ENCODE data around the gene PTPRN2. TPM values are rescaled to one million over a fixed set of nuclear protein-coding genes. Genes with fewer than 3 reads are reported as not detected.

Gene PTPRN2
- total RNA-seq, 1 donor from 2014 or later = 2.4 TPM

GRCh38 chr7:158109364-158110033 lies 478.1 kb downstream of the PTPRN2 start:
- H3K4me3 ChIP-seq (ENCODE audit: low read depth, low read length) = no peak overlapping the region
- TF ChIP-seq CTCF (IDR thresholded peaks at IDR 0.05; ENCODE audit: insufficient read depth, low read length, poor library complexity, severe bottlenecking) = no peak
- no peaks in the 10 kb centered on the region for H3K36me3 ChIP-seq (ENCODE audit: control insufficient read depth, insufficient read depth, low read length)
- DNase-seq (ENCODE audit: low read depth) = no peak
- H3K27me3 ChIP-seq (ENCODE audit: control insufficient read depth, insufficient read depth, low read length) = no peaks in the 10 kb centered on the region

GRCh38 chr7:158108646-158109293 lies 478.9 kb downstream of the PTPRN2 start:
- DNase-seq (ENCODE audit: low read depth) = no peak
- Histone ChIP-seq H3K36me3 (ENCODE audit: control insufficient read depth, insufficient read depth, low read length) (no peaks in the 10 kb centered on the region), H3K4me3 (ENCODE audit: low read depth, low read length) (no peak overlapping the region), H3K27me3 (ENCODE audit: control insufficient read depth, insufficient read depth, low read length) (no peaks in the 10 kb centered on the region)
- no peak for TF ChIP-seq CTCF (IDR thresholded peaks at IDR 0.05; ENCODE audit: insufficient read depth, low read length, poor library complexity, severe bottlenecking)

GRCh38 chr7:158107806-158108205 lies 479.8 kb downstream of the PTPRN2 start:
- no peak for TF ChIP-seq CTCF (IDR thresholded peaks at IDR 0.05; ENCODE audit: insufficient read depth, low read length, poor library complexity, severe bottlenecking)
- Histone ChIP-seq H3K36me3 (ENCODE audit: control insufficient read depth, insufficient read depth, low read length) (no peaks in the 10 kb centered on the region), H3K4me3 (ENCODE audit: low read depth, low read length) (no peak overlapping the region), H3K27me3 (ENCODE audit: control insufficient read depth, insufficient read depth, low read length) (no peaks in the 10 kb centered on the region)
- DNase-seq (ENCODE audit: low read depth) = no peak

- no peak for DNase-seq (ENCODE audit: low read depth)
- no peak for TF ChIP-seq CTCF (IDR thresholded peaks at IDR 0.05; ENCODE audit: insufficient read depth, low read length, poor library complexity, severe bottlenecking)
- H3K27me3 ChIP-seq (ENCODE audit: control insufficient read depth, insufficient read depth, low read length) = no peaks in the 10 kb centered on the region
- no peak overlapping the region for H3K4me3 ChIP-seq (ENCODE audit: low read depth, low read length)
- no peaks in the 10 kb centered on the region for H3K36me3 ChIP-seq (ENCODE audit: control insufficient read depth, insufficient read depth, low read length)
Measured at GRCh38 chr7:158106272-158106671, 481.4 kb downstream of the PTPRN2 start.

- Histone ChIP-seq H3K36me3 (ENCODE audit: control insufficient read depth, insufficient read depth, low read length) (no peaks in the 10 kb centered on the region), H3K4me3 (ENCODE audit: low read depth, low read length) (no peak overlapping the region), H3K27me3 (ENCODE audit: control insufficient read depth, insufficient read depth, low read length) (no peaks in the 10 kb centered on the region)
- no peak for TF ChIP-seq CTCF (IDR thresholded peaks at IDR 0.05; ENCODE audit: insufficient read depth, low read length, poor library complexity, severe bottlenecking)
- DNase-seq (ENCODE audit: low read depth) = no peak
Measured at GRCh38 chr7:158103378-158103777, 484.2 kb downstream of the PTPRN2 start.

Data from kidney epithelial cell (primary cell).